Neural cell (in vitro differentiated cells): ENCODE results near the gene YIF1B. TPM values are rescaled to one million over a fixed set of nuclear protein-coding genes. Genes with fewer than 3 reads are reported as not detected.

Experiments used
- H2AFZ ChIP-seq: fragments of 200-600, 300-800 bp; sonication (generic), shearing (Covaris generic); 2 replicates; pipeline ENCODE4 v1.6.0; 2014; ENCODE audit warnings: low read depth, mild to moderate bottlenecking, antibody characterized with exemption, low read length, moderate library complexity
- H3F3A ChIP-seq: fragments of 200-600 bp; shearing (Covaris generic); 2 replicates; pipeline ENCODE4 v1.6.1; 2016; ENCODE audit warnings: mild to moderate bottlenecking, moderate library complexity, mixed read lengths, antibody characterized with exemption, low read length; ENCODE audit not compliant: insufficient read depth, poor library complexity, severe bottlenecking
- H3K27ac ChIP-seq: fragments of 200-600, 300-800 bp; sonication (generic), shearing (Covaris generic); 2 replicates; pipeline ENCODE4 v1.5.1; 2014; ENCODE audit warnings: mild to moderate bottlenecking, low read length, moderate library complexity
- H3K27me3 ChIP-seq: fragments of 300-800, 200-600 bp; sonication (generic), shearing (Covaris generic); 2 replicates; pipeline ENCODE4 v1.6.0; 2014; ENCODE audit warnings: mild to moderate bottlenecking, low read depth, low read length, moderate library complexity; ENCODE audit not compliant: insufficient read depth
- H3K36me3 ChIP-seq: fragments of 300-800, 200-600 bp; sonication (generic), shearing (Covaris generic); 2 replicates; pipeline ENCODE4 v1.5.1; 2014; ENCODE audit warnings: mild to moderate bottlenecking, antibody characterized with exemption, low read length, moderate library complexity; ENCODE audit not compliant: insufficient read depth
- H3K4me2 ChIP-seq: fragments of 300-800, 200-600 bp; sonication (generic), shearing (Covaris generic); 2 replicates; pipeline ENCODE4 v1.6.0; 2014; ENCODE audit warnings: mild to moderate bottlenecking, low read length
- H3K4me3 ChIP-seq: fragments of 300-800, 200-600 bp; sonication (generic), shearing (Covaris generic); 2 replicates; pipeline ENCODE4 v1.5.1; 2014; ENCODE audit warnings: mild to moderate bottlenecking, low read length, moderate library complexity
- H3K79me2 ChIP-seq: fragments of 200-600 bp; shearing (Covaris generic); replicated peaks from 2 replicates; pipeline ENCODE4 v1.6.0; 2014; ENCODE audit warnings: mild to moderate bottlenecking, low read length, moderate library complexity; ENCODE audit not compliant: insufficient read depth
- H3K9ac ChIP-seq: fragments of 300-800, 200-600 bp; sonication (generic), shearing (Covaris generic); 2 replicates; pipeline ENCODE4 v1.6.1; 2016; ENCODE audit warnings: mild to moderate bottlenecking, low read length, mixed read lengths
- H3K9me2 ChIP-seq: fragments of 200-600 bp; shearing (Covaris generic); 2 replicates; pipeline ENCODE4 v1.6.1; 2016; ENCODE audit warnings: mild to moderate bottlenecking, low read length, mixed read lengths; ENCODE audit not compliant: insufficient read depth
- H3K9me3 ChIP-seq: fragments of 200-600, 300-800 bp; sonication (generic), shearing (Covaris generic); 2 replicates; pipeline ENCODE4 v1.6.1; 2016; ENCODE audit warnings: mild to moderate bottlenecking, mixed run types, low read length, moderate library complexity, mixed read lengths
- H4K20me1 ChIP-seq: fragments of 200-600 bp; shearing (Covaris generic); 2 replicates; pipeline ENCODE4 v1.6.1; 2016; ENCODE audit warnings: mild to moderate bottlenecking, mixed run types; ENCODE audit not compliant: insufficient read depth
- CTCF ChIP-seq: fragments of 450-650 bp; IDR thresholded peaks from 2 replicates; pipeline ENCODE4 v1.5.1; 2014; ENCODE audit warnings: antibody characterized with exemption, mild to moderate bottlenecking, moderate library complexity; ENCODE audit not compliant: poor library complexity, severe bottlenecking
- EP300 ChIP-seq: fragments of 450-650 bp; conservative IDR thresholded peaks from 2 replicates; pipeline ENCODE4 v1.6.1; 2014; ENCODE audit warnings: antibody characterized with exemption, mild to moderate bottlenecking, moderate library complexity; ENCODE audit not compliant: poor library complexity, severe bottlenecking
- EZH2 ChIP-seq: fragments of 200-600, 300-800 bp; shearing (Covaris generic), sonication (generic); IDR thresholded peaks from 2 replicates; pipeline ENCODE4 v1.6.1; 2014; ENCODE audit warnings: antibody characterized with exemption, low read length, borderline replicate concordance, mild to moderate bottlenecking; ENCODE audit not compliant: insufficient read depth, poor library complexity, severe bottlenecking
- MXI1 ChIP-seq: fragments of 450-650 bp; conservative IDR thresholded peaks from 2 replicates; pipeline ENCODE4 v1.6.1; 2014; ENCODE audit warnings: antibody characterized with exemption, mild to moderate bottlenecking; ENCODE audit not compliant: poor library complexity, severe bottlenecking
- POLR2AphosphoS5 ChIP-seq: IDR thresholded peaks from 2 replicates; pipeline ENCODE4 v1.6.1; 2012
- RAD21 ChIP-seq: fragments of 450-650 bp; conservative IDR thresholded peaks from 2 replicates; pipeline ENCODE4 v1.6.1; 2014; ENCODE audit warnings: antibody characterized with exemption, mild to moderate bottlenecking, moderate library complexity
- REST ChIP-seq: IDR thresholded peaks from 2 replicates; pipeline ENCODE4 v1.6.1; 2012; ENCODE audit warnings: borderline replicate concordance
- SMC3 ChIP-seq: fragments of 450-650 bp; conservative IDR thresholded peaks from 2 replicates; pipeline ENCODE4 v1.6.1; 2014; ENCODE audit warnings: antibody characterized with exemption, mild to moderate bottlenecking, moderate library complexity; ENCODE audit not compliant: poor library complexity
- TAF1 ChIP-seq: IDR thresholded peaks from 2 replicates; pipeline ENCODE4 v1.6.1; 2012; ENCODE audit warnings: low read depth
- polyA plus RNA-seq: library from polyadenylated mRNA; depleted of rRNA; stranded (reverse); fragments of >200 nt; gene quantifications from 2 replicates; pipeline ENCODE4 v1.2.3, GENCODE V29; 2014

The YIF1B gene
- polyA plus RNA-seq, 1 donor from 2014 or later = 84.0 TPM

- no peaks in the 10 kb centered on the region for H3F3A ChIP-seq
- TF ChIP-seq RAD21 (peak; percentile 46), TAF1 (peak; percentile 81), CTCF (no peak), POLR2AphosphoS5 (peak; percentile 82), SMC3 (peak; percentile 42), MXI1 (peak; percentile 70), REST (peak; percentile 70), EP300 (peak; percentile 55), EZH2 (no peak)
- peak within 1 kb of the TSS; percentile 87 for H3K4me2 ChIP-seq
- H2AFZ ChIP-seq = peak within 1 kb of the TSS; percentile 83
- peak within 1 kb of the TSS; percentile 89 for H3K9ac ChIP-seq
- no peaks in the 10 kb centered on the region for H3K9me2 ChIP-seq
- H3K9me3 ChIP-seq = no peaks in the 10 kb centered on the region
- peak within 1 kb of the TSS; percentile 94 for H3K4me3 ChIP-seq
- no peaks in the 10 kb centered on the region for H3K36me3 ChIP-seq
- H3K27me3 ChIP-seq = no peaks in the 10 kb centered on the region
- no peaks in the 10 kb centered on the region for H4K20me1 ChIP-seq
- H3K79me2 ChIP-seq = no peaks in the 10 kb centered on the region
- peak within 1 kb of the TSS; percentile 79 for H3K27ac ChIP-seq
Observed at GRCh38 chr19:38264486-38265212, 51.1 kb downstream of the YIF1B start, which contains the start of gene SPINT2. Gene SPINT2 (plus strand): TSS chr19:38264573. CDS start chr19:38264893, 320 bp downstream.

GRCh38 chr19:38263689-38264485 lies 51.9 kb downstream of the YIF1B start:
- peak overlapping the region; percentile 79 for H3K27ac ChIP-seq
- peak overlapping the region; percentile 66 for H3K4me2 ChIP-seq
- peak overlapping the region; percentile 83 for H2AFZ ChIP-seq
- no peaks in the 10 kb centered on the region for H3K79me2 ChIP-seq
- H3K36me3 ChIP-seq = no peaks in the 10 kb centered on the region
- H3K9ac ChIP-seq = peak overlapping the region; percentile 89
- H3F3A ChIP-seq = no peaks in the 10 kb centered on the region
- H4K20me1 ChIP-seq = no peaks in the 10 kb centered on the region
- H3K27me3 ChIP-seq = no peaks in the 10 kb centered on the region
- no peaks in the 10 kb centered on the region for H3K9me3 ChIP-seq
- TF ChIP-seq EZH2 (no peak), MXI1 (no peak), TAF1 (no peak), REST (no peak), RAD21 (no peak), SMC3 (no peak), EP300 (no peak), POLR2AphosphoS5 (no peak), CTCF (no peak)
- H3K4me3 ChIP-seq = peak overlapping the region; percentile 94
- no peaks in the 10 kb centered on the region for H3K9me2 ChIP-seq
